Activated CD4-positive, alpha-beta T cell treated with anti-CD3 and anti-CD28 coated beads, Interleukin-2, amount 10 ng/mL, durations not matched to agents 24 days and 14 days (primary cell): ENCODE data around the gene TMEM168. TPM values are rescaled to one million over a fixed set of nuclear protein-coding genes. Genes with fewer than 3 reads are reported as not detected.
"Not testable (repeated sequence)": the region's sequence is repeated elsewhere in the genome, so short reads cannot be mapped to it uniquely, and the experiment has no call there.

Source experiments
- DNase-seq: peaks from one replicate; pipeline ENCODE4 v3.0.0; 2022
- H3K27ac Mint-ChIP-seq: one replicate; pipeline ENCODE4 v1.8.0; 2022; ENCODE audit warnings: mild to moderate bottlenecking, mixed read lengths
- H3K27me3 Mint-ChIP-seq: one replicate; pipeline ENCODE4 v1.8.0; 2022; ENCODE audit warnings: mixed read lengths
- H3K36me3 Mint-ChIP-seq: one replicate; pipeline ENCODE4 v1.8.0; 2022; ENCODE audit warnings: low read depth, mild to moderate bottlenecking, mixed read lengths
- H3K4me1 Mint-ChIP-seq: one replicate; pipeline ENCODE4 v1.8.0; 2021; ENCODE audit warnings: mixed read lengths
- H3K4me3 Mint-ChIP-seq: one replicate; pipeline ENCODE4 v1.8.0; 2022; ENCODE audit warnings: mild to moderate bottlenecking, moderate library complexity, mixed read lengths
- H3K9me3 Mint-ChIP-seq: one replicate; pipeline ENCODE4 v1.8.0; 2021; ENCODE audit warnings: mixed read lengths
- intact Hi-C: fragments of 100-400 bp; cut with micrococcal nuclease; formaldehyde crosslinking; loops from one replicate; pipeline ENCODE4 v1.15.1; 2023
- total RNA-seq: library from RNA; stranded (reverse); gene quantifications from 2 replicates; pipeline ENCODE4 v1.2.3, GENCODE V29; 2022

The TMEM168 gene, protein sequence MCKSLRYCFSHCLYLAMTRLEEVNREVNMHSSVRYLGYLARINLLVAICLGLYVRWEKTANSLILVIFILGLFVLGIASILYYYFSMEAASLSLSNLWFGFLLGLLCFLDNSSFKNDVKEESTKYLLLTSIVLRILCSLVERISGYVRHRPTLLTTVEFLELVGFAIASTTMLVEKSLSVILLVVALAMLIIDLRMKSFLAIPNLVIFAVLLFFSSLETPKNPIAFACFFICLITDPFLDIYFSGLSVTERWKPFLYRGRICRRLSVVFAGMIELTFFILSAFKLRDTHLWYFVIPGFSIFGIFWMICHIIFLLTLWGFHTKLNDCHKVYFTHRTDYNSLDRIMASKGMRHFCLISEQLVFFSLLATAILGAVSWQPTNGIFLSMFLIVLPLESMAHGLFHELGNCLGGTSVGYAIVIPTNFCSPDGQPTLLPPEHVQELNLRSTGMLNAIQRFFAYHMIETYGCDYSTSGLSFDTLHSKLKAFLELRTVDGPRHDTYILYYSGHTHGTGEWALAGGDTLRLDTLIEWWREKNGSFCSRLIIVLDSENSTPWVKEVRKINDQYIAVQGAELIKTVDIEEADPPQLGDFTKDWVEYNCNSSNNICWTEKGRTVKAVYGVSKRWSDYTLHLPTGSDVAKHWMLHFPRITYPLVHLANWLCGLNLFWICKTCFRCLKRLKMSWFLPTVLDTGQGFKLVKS
- 16.2 and 18.3 TPM in 2 replicates for total RNA-seq

- intact Hi-C loops: loop anchor here (1.0 to 10.0 kb wide), 6 partner anchors 151 to 1225 kb away; partner anchors contain the start of genes DOCK4, IFRD1, IMMP2L and SMIM30
- no peaks in the 10 kb centered on the region for H3K9me3 Mint-ChIP-seq
- no peaks in the 10 kb centered on the region for H3K27me3 Mint-ChIP-seq
- H3K36me3 Mint-ChIP-seq: peaks cover 4% of the 10 kb centered on the region
- H3K4me1 Mint-ChIP-seq: peaks cover 35% of the 10 kb centered on the region
- H3K27ac Mint-ChIP-seq: peak within 1 kb of the TSS; percentile 91
- DNase-seq: peak; percentile 95
- peak within 1 kb of the TSS; percentile 94 for H3K4me3 Mint-ChIP-seq
Measured at GRCh38 chr7:112789817-112790585, at the start of gene TMEM168. TMEM168 (minus strand) TSS chr7:112790393; CDS start chr7:112784825, 5,568 bp downstream.

DNA sequence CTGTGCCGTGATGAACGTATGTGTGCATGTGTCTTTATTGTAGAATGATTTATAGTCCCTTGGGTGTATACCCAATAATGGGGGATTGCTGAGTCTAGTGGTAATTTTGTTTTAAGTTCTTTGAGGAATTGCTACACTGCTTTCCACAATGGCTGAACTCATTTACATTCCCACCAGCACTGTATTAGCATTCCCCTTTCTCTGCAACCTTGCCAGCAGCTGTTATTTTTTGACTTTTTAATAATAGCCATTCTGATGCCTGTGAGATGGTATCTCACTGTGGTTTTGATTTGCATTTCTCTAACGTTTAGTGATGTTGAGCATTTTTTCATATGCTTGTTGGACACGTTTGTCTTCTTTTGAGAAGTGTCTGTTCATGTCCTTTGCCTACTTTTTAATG, 45.7 kb upstream of the TMEM168 start:
- H3K4me1 Mint-ChIP-seq, DNase-seq, H3K27ac Mint-ChIP-seq, H3K36me3 Mint-ChIP-seq, intact Hi-C loops, H3K9me3 Mint-ChIP-seq, H3K4me3 Mint-ChIP-seq, H3K27me3 Mint-ChIP-seq: not testable (repeated sequence)

- Mint-ChIP-seq H3K27ac (no peak overlapping the region), H3K36me3 (peaks cover 25% of the 10 kb centered on the region), H3K9me3 (peaks cover 10% of the 10 kb centered on the region), H3K4me3 (no peak overlapping the region), H3K27me3 (no peaks in the 10 kb centered on the region), H3K4me1 (no peaks in the 10 kb centered on the region)
- DNase-seq: no peak
- intact Hi-C loops: no loop called here
Measured at GRCh38 chr7:112833082-112833481, 42.9 kb upstream of the TMEM168 start.

- intact Hi-C loops: no loop called here
- H3K27me3 Mint-ChIP-seq: no peaks in the 10 kb centered on the region
- H3K4me3 Mint-ChIP-seq: no peak overlapping the region
- peaks cover 27% of the 10 kb centered on the region for H3K36me3 Mint-ChIP-seq
- DNase-seq: no peak
- H3K27ac Mint-ChIP-seq: no peak overlapping the region
- H3K9me3 Mint-ChIP-seq: peaks cover 10% of the 10 kb centered on the region
- H3K4me1 Mint-ChIP-seq: no peaks in the 10 kb centered on the region
Measured at GRCh38 chr7:112830769-112831168, 40.6 kb upstream of the TMEM168 start.

- Mint-ChIP-seq H3K27me3 (no peaks in the 10 kb centered on the region), H3K27ac (no peak overlapping the region), H3K36me3 (peaks cover 27% of the 10 kb centered on the region), H3K9me3 (peaks cover 10% of the 10 kb centered on the region), H3K4me1 (no peaks in the 10 kb centered on the region), H3K4me3 (no peak overlapping the region)
- intact Hi-C loops: no loop called here
- no peak for DNase-seq
Measured at GRCh38 chr7:112828696-112829095, 38.5 kb upstream of the TMEM168 start.

- intact Hi-C loops: loop anchor here (5.0 kb wide), 1 partner anchor 46 kb away; no protein-coding TSS in a partner anchor
- Mint-ChIP-seq H3K9me3 (peaks cover 3% of the 10 kb centered on the region), H3K36me3 (peaks cover 1% of the 10 kb centered on the region), H3K4me3 (no peak overlapping the region), H3K27ac (no peak overlapping the region), H3K4me1 (no peaks in the 10 kb centered on the region), H3K27me3 (no peaks in the 10 kb centered on the region)
- DNase-seq: no peak
Measured at GRCh38 chr7:112821345-112821744, 31.2 kb upstream of the TMEM168 start.

GRCh38 chr7:112819536-112819935, 29.3 kb upstream of the TMEM168 start:
- H3K4me3 Mint-ChIP-seq: no peak overlapping the region
- H3K36me3 Mint-ChIP-seq: peaks cover 1% of the 10 kb centered on the region
- intact Hi-C loops: no loop called here
- H3K27me3 Mint-ChIP-seq: no peaks in the 10 kb centered on the region
- H3K4me1 Mint-ChIP-seq: no peaks in the 10 kb centered on the region
- H3K9me3 Mint-ChIP-seq: peaks cover 4% of the 10 kb centered on the region
- H3K27ac Mint-ChIP-seq: no peak overlapping the region
- no peak for DNase-seq

DNA sequence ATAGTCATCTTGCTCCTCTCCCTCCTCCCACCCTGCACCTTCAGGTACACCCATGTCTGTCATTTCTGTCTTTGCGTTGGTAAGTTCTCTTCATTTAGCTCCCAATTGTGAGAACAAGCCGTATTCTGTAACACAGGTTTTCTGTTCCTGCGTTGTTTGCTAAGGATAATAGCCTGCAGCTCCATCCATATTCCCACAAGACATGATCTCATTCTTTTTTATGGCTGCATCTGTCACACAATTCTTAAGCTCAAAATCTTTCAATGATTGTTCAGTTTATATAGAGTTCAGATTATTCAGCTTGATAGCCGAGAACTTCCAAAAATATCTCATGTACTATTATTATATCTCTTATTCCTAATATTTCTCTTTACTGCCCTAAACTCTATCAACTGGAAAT, 16.0 kb upstream of the TMEM168 start:
- Mint-ChIP-seq H3K9me3 (peaks cover 5% of the 10 kb centered on the region), H3K4me1 (no peaks in the 10 kb centered on the region), H3K27ac (no peak overlapping the region), H3K4me3 (no peak overlapping the region), H3K36me3 (no peaks in the 10 kb centered on the region), H3K27me3 (peaks cover 7% of the 10 kb centered on the region)
- intact Hi-C loops: no loop called here
- no peak for DNase-seq

DNA sequence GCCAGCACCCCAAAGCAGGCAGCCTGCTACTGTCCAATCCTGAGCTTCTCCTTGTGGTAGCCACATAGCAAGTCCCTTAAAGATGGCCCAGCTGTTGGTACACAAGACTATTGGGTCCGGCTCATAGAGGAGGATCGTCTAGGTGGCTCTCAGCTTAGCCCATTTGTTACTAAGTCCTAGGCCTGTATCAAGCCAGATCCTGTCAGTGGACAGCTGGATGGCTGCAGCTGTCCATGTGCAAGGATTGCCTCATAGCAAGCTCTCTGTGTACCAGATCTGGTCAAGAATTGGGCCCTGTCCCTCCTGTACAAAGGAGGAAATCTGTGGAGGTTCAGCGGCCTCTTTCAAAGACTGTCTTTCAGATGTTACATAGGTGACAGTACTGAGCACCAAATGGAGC, 12.2 kb upstream of the TMEM168 start:
- no peak for DNase-seq
- no peaks in the 10 kb centered on the region for H3K36me3 Mint-ChIP-seq
- H3K27ac Mint-ChIP-seq: no peak overlapping the region
- H3K4me1 Mint-ChIP-seq: no peaks in the 10 kb centered on the region
- intact Hi-C loops: no loop called here
- H3K9me3 Mint-ChIP-seq: no peaks in the 10 kb centered on the region
- H3K4me3 Mint-ChIP-seq: no peak overlapping the region
- peaks cover 4% of the 10 kb centered on the region for H3K27me3 Mint-ChIP-seq

DNA sequence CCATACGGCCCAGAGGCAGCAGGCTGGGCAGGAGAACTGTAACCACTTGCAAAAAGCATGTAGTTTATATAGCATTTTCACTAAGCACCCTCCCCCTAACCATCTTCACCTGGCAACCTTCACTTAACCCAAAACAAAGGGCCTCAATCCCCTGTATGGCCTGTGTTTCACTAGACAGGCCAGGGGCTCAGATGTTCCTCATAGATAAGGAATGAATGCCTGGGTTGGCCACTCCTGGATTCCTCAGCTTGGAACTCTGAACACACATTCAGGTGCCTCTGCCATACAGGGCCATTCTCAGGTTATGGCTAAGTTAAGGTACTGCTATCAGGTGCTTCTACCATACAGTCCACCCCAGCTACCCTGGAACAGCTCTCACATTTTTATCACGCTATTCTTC, 10.3 kb upstream of the TMEM168 start:
- no peaks in the 10 kb centered on the region for H3K9me3 Mint-ChIP-seq
- intact Hi-C loops: no loop called here
- no peaks in the 10 kb centered on the region for H3K36me3 Mint-ChIP-seq
- H3K27me3 Mint-ChIP-seq: no peaks in the 10 kb centered on the region
- no peak overlapping the region for H3K27ac Mint-ChIP-seq
- DNase-seq: no peak
- H3K4me3 Mint-ChIP-seq: no peak overlapping the region
- no peaks in the 10 kb centered on the region for H3K4me1 Mint-ChIP-seq

GRCh38 chr7:112799448-112800120, 9.4 kb upstream of the TMEM168 start:
- intact Hi-C loops: loop anchor here (10.0 kb wide), 2 partner anchors 245 to 1235 kb away; partner anchors contain the start of gene IMMP2L
- Mint-ChIP-seq H3K27ac (no peak overlapping the region), H3K27me3 (no peaks in the 10 kb centered on the region), H3K36me3 (no peaks in the 10 kb centered on the region), H3K4me3 (no peak overlapping the region), H3K9me3 (no peaks in the 10 kb centered on the region), H3K4me1 (no peaks in the 10 kb centered on the region)
- DNase-seq: no peak

- DNase-seq: no peak
Measured at GRCh38 chr7:112798274-112799159, 8.3 kb upstream of the TMEM168 start.

More at GRCh38 chr7:112798274-112799159, 8.3 kb upstream of the TMEM168 start:
- no peaks in the 10 kb centered on the region for H3K9me3 Mint-ChIP-seq
- H3K27ac Mint-ChIP-seq: no peak overlapping the region
- no peak overlapping the region for H3K4me3 Mint-ChIP-seq
- intact Hi-C loops: loop anchor here (10.0 kb wide), 2 partner anchors 244 to 1234 kb away; partner anchors contain the start of gene IMMP2L
- H3K36me3 Mint-ChIP-seq: no peaks in the 10 kb centered on the region
- peaks cover 4% of the 10 kb centered on the region for H3K4me1 Mint-ChIP-seq
- no peaks in the 10 kb centered on the region for H3K27me3 Mint-ChIP-seq
